ENCODE data around the gene FAM47B. TPM values are rescaled to one million over a fixed set of nuclear protein-coding genes. Genes with fewer than 3 reads are reported as not detected.

The FAM47B gene
- total RNA-seq, 1 donor = not detected

- peak; percentile 52 for DNase-seq (ENCODE audit: low read depth)
- H3K4me3 ChIP-seq (ENCODE audit: low read depth, low read length) = no peak overlapping the region
- no peak for TF ChIP-seq CTCF (IDR thresholded peaks at IDR 0.05; ENCODE audit: insufficient read depth, low read length)
Observed at GRCh38 chrX:34956916-34957315, 14.3 kb downstream of the FAM47B start.

GRCh38 chrX:34961662-34962061, 19.1 kb downstream of the FAM47B start:
- no peak for DNase-seq (ENCODE audit: low read depth)
- no peak overlapping the region for H3K4me3 ChIP-seq (ENCODE audit: low read depth, low read length)

GRCh38 chrX:34972206-34972605, 29.6 kb downstream of the FAM47B start:
- no peak for DNase-seq (ENCODE audit: low read depth)
- no peak overlapping the region for H3K4me3 ChIP-seq (ENCODE audit: low read depth, low read length)
- TF ChIP-seq CTCF (IDR thresholded peaks at IDR 0.05; ENCODE audit: insufficient read depth, low read length) = no peak

More at GRCh38 chrX:34961662-34962061, 19.1 kb downstream of the FAM47B start:
- no peak for TF ChIP-seq CTCF (IDR thresholded peaks at IDR 0.05; ENCODE audit: insufficient read depth, low read length)

- H3K4me3 ChIP-seq (ENCODE audit: low read depth, low read length) = no peak overlapping the region
- DNase-seq (ENCODE audit: low read depth) = no peak
- TF ChIP-seq CTCF (IDR thresholded peaks at IDR 0.05; ENCODE audit: insufficient read depth, low read length) = no peak
Observed at GRCh38 chrX:34978171-34978570, 35.6 kb downstream of the FAM47B start.

GRCh38 chrX:34987646-34988045, 45.0 kb downstream of the FAM47B start:
- no peak for DNase-seq (ENCODE audit: low read depth)
- no peak for TF ChIP-seq CTCF (IDR thresholded peaks at IDR 0.05; ENCODE audit: insufficient read depth, low read length)
- no peak overlapping the region for H3K4me3 ChIP-seq (ENCODE audit: low read depth, low read length)
